RWPE2 (cell line): ENCODE results near the gene H6PD.
"Not testable (repeated sequence)": the region's sequence is repeated elsewhere in the genome, so short reads cannot be mapped to it uniquely, and the experiment has no call there.

Experiments used
- ATAC-seq: fragments of 200-7000 bp; cut with Tn5 transposase; 3 replicates; pipeline ENCODE4 v1.9.1; 2021; ENCODE audit warnings: low read depth
- DNase-seq: peaks from one replicate; pipeline ENCODE4 v3.0.0-alpha.2; 2020; ENCODE audit warnings: low spot score
- H3K27ac ChIP-seq: fragments of 450-650 bp; 2 replicates; pipeline ENCODE4 v1.5.1; 2017; ENCODE audit warnings: mild to moderate bottlenecking; ENCODE audit not compliant: poor library complexity, severe bottlenecking
- H3K27me3 ChIP-seq: fragments of 250-450 bp; sonication (Bioruptor Pico); 2 replicates; pipeline ENCODE4 v1.5.1; 2021; ENCODE audit warnings: mild to moderate bottlenecking, moderate library complexity; ENCODE audit not compliant: insufficient read depth, poor library complexity, severe bottlenecking
- H3K36me3 ChIP-seq: fragments of 250-450 bp; sonication (Bioruptor Pico); 2 replicates; pipeline ENCODE4 v1.5.1; 2020; ENCODE audit warnings: low read depth, mild to moderate bottlenecking, moderate library complexity
- H3K4me1 ChIP-seq: fragments of 250-450 bp; sonication (Bioruptor Pico); 2 replicates; pipeline ENCODE4 v1.5.1; 2021; ENCODE audit warnings: mild to moderate bottlenecking, moderate library complexity; ENCODE audit not compliant: insufficient read depth, poor library complexity, severe bottlenecking
- H3K4me3 ChIP-seq: fragments of 250-450 bp; sonication (Bioruptor Pico); 2 replicates; pipeline ENCODE4 v1.5.1; 2021; ENCODE audit warnings: mild to moderate bottlenecking, moderate library complexity; ENCODE audit not compliant: severe bottlenecking
- H3K9me3 ChIP-seq: fragments of 250-450 bp; sonication (Bioruptor Pico); 2 replicates; pipeline ENCODE4 v1.5.1; 2021; ENCODE audit warnings: mild to moderate bottlenecking, moderate library complexity; ENCODE audit not compliant: severe bottlenecking
- TF ChIP-seq, protein P1 (sequence below): fragments of 450-650 bp; IDR thresholded peaks from one replicate; pipeline ENCODE4 v1.5.1; 2017; ENCODE audit warnings: mild to moderate bottlenecking, moderate library complexity; ENCODE audit not compliant: poor library complexity, severe bottlenecking

H6PD gene

DNA sequence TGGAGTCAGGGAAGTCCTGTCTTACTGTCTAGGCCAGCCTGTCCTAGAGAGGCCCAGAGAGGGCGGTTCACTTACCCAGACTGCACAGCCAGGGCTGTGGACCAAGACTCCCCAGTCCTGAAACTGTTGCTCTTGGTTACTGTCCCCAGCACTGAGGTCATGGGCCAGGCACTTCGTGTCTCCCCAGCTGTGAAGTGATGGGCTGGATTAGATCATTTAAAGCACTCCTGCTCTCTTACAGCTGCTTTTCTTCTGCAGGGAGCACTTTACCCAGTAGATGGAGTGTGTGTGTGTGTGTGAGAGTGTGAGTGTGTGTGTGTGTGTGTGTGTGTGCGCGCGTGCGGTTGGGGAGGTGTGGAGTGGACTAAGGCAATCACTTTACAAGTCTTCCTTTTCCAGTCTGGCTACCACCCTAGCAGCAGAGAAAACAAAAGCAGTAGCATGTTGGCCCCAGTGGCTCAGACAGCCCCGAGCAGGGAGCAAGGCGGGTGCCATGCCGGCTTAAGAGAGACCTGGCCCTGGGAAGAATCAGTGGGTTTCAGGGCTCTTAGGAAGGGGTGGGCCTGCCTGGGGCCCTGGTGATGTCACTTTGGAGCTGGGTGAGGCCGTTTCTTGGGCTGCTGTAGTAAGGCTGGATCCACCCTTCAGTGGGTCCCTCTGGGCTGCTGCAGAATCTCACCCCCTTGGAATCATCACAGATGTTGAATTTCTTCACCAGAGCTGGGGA is 60.5 kb downstream of the H6PD start:
- Histone ChIP-seq H3K4me3 (no peak overlapping the region), H3K9me3 (no peaks in the 10 kb centered on the region), H3K4me1 (peaks cover 21% of the 10 kb centered on the region), H3K27ac (peak overlapping the region; percentile 67), H3K27me3 (no peaks in the 10 kb centered on the region), H3K36me3 (no peaks in the 10 kb centered on the region)
- TF ChIP-seq, protein P1, sequence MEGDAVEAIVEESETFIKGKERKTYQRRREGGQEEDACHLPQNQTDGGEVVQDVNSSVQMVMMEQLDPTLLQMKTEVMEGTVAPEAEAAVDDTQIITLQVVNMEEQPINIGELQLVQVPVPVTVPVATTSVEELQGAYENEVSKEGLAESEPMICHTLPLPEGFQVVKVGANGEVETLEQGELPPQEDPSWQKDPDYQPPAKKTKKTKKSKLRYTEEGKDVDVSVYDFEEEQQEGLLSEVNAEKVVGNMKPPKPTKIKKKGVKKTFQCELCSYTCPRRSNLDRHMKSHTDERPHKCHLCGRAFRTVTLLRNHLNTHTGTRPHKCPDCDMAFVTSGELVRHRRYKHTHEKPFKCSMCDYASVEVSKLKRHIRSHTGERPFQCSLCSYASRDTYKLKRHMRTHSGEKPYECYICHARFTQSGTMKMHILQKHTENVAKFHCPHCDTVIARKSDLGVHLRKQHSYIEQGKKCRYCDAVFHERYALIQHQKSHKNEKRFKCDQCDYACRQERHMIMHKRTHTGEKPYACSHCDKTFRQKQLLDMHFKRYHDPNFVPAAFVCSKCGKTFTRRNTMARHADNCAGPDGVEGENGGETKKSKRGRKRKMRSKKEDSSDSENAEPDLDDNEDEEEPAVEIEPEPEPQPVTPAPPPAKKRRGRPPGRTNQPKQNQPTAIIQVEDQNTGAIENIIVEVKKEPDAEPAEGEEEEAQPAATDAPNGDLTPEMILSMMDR = no peak
- DNase-seq (no peak), ATAC-seq (no peak)

DNA sequence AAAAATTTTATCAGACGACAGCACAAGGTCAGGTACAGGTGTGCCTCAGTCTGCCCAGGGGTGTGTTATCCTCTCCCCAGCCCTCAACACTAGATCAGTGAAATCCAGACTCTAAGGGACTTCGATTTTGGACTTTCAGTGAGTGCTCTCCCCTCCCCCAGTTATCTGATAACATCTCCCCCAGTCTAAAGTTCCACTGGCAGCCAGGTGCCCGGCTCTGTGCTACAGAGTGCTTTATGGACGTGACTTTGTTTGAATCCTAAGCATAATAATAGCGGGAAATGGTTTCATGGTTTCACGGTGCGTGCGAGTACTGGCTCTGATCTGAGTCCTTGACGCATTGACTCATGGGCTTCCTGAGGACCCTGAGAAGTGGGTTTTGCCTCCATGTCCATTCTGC is 61.3 kb downstream of the H6PD start:
- no peak overlapping the region for H3K4me3 ChIP-seq
- peaks cover 23% of the 10 kb centered on the region for H3K4me1 ChIP-seq
- H3K9me3 ChIP-seq = no peaks in the 10 kb centered on the region
- no peaks in the 10 kb centered on the region for H3K27me3 ChIP-seq
- ATAC-seq (no peak), DNase-seq (no peak)
- H3K27ac ChIP-seq = no peak overlapping the region
- TF ChIP-seq, protein P1 = no peak
- no peaks in the 10 kb centered on the region for H3K36me3 ChIP-seq

DNA sequence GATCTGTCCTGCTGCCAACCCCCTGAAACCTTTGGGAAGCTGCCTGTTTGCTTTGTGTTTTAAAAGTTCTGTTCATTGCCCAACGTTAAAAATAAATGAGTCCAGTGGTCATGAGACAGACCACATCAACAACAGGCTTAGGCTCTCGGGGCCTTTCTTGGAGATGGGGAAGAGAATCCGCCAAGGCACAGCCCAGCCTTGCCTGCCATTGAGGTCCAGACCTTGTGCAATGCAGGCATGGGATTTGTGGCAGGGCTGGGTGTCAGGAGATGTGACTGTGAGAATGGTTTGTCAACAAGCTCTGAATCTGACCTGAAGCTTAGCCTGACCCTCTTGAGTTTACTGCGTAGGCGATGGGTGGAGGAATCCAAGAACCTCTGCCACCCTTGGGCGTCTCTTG is 62.3 kb downstream of the H6PD start:
- Histone ChIP-seq H3K4me3 (no peak overlapping the region), H3K27me3 (no peaks in the 10 kb centered on the region), H3K9me3 (no peaks in the 10 kb centered on the region), H3K27ac (no peak overlapping the region), H3K36me3 (no peaks in the 10 kb centered on the region), H3K4me1 (peaks cover 23% of the 10 kb centered on the region)
- DNase-seq = no peak
- TF ChIP-seq, protein P1 = no peak
- no peak for ATAC-seq

DNA sequence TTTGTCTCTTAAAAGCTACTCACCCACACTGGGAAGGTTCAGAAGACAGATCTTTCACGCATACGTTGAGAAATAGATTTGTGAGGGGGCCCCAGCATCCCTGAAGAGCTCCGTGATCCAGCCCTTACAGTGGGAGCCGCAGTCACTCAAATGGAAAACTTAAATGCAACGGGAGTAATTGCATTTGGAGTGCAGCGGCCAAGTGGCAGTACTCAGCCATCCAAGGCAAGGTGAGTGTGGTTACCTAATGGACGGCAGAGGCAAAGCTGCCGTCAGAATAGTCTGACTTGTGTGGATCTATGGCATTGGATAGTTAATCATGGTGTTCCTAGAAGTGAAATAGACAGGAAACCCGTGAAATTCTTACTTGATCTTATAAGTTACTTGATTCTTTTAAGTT is 63.3 kb downstream of the H6PD start:
- H3K4me1 ChIP-seq = peaks cover 30% of the 10 kb centered on the region
- ATAC-seq = no peak
- TF ChIP-seq, protein P1 = no peak

DNA sequence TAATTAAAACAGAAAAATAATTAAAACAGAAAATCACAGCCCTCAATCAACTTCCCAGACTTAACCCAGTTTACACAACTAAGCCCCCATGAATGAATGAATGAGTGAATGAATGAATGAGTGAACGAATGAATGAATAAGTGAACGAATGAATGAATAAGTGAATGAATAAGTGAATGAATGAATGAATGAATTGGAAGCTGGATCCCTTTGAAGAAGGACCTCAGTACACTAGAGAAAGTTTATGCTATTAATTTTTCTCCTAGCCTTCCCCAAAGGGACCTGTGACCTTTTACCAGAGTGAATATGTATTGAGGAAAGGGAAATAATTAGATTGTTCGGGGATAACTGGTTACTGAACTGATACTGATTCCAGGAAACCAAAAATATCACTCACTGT is 63.7 kb downstream of the H6PD start:
- peaks cover 35% of the 10 kb centered on the region for H3K4me1 ChIP-seq
- no peaks in the 10 kb centered on the region for H3K27me3 ChIP-seq
- H3K4me3 ChIP-seq = no peak overlapping the region
- TF ChIP-seq, protein P1 = no peak
- no peaks in the 10 kb centered on the region for H3K36me3 ChIP-seq
- H3K9me3 ChIP-seq = no peaks in the 10 kb centered on the region
- ATAC-seq = no peak
- no peak for DNase-seq
- H3K27ac ChIP-seq = no peak overlapping the region

More for the DNA sequence above, 63.3 kb downstream of the H6PD start:
- Histone ChIP-seq H3K4me3 (no peak overlapping the region), H3K27ac (no peak overlapping the region), H3K9me3 (no peaks in the 10 kb centered on the region), H3K27me3 (no peaks in the 10 kb centered on the region), H3K36me3 (no peaks in the 10 kb centered on the region)
- DNase-seq = no peak

DNA sequence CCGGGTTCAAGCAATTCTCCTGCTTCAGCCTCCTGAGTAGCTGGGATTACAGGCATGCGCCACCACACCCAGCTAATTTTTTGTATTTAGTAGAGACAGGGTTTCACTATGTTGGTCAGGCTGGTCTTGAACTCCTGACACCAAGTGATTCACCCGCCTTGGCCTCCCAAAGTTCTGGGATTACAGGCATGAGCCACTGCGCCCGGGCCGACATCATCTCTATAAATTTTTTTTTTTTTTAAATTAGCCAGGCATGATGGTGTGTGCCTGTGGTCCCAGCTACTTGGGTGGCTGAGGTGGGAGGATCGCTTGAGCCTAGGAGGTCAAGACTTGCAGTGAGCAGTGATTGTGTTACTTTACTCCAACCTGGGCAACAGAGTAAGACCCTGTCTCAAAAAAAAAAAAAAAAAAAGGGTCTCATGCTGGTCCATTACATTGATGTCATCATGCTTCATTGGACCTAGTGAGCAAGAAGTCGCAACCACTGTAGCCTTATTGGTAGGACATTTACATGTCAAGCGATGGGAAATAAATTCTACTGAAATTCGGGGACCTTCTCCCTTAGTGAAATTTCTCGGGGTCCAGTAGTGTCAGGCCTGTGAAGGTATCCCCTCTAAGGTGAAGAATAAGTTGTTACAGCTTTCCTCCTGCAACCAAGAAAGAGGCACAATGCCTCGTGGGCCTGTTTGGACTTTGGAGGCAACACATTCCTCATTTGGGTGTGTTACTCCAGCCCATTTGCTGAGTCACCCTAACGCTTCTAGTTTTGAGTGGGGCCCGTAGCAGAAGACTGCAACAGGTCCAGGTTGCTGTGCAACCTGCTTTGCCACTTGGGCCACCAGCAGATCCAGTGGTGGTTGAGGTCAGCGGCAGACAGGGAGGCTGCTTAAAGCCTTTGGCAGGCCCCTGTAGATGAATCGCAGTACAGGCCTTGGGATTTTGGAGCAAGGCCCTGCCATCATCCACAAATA is 65.3 kb downstream of the H6PD start:
- H3K4me3 ChIP-seq, H3K27me3 ChIP-seq, DNase-seq, H3K9me3 ChIP-seq, H3K36me3 ChIP-seq: not testable (repeated sequence)
- peak; percentile 66 for ATAC-seq
- Histone ChIP-seq H3K4me1 (peaks cover 32% of the 10 kb centered on the region), H3K27ac (peak overlapping the region; percentile 94)
